Measurements from ENCODE around the gene PARP15.

PARP15 gene

GRCh38 chr3:122626515-122627180, 49.2 kb downstream of the PARP15 start:
- no peak overlapping the region for H3K27ac ChIP-seq (ENCODE audit: insufficient read depth in 1 of 2, low read depth in 1 of 2, low read length in 2 of 2, poor library complexity in 1 of 2, severe bottlenecking in 2 of 2)
- WGBS (ENCODE audit: insufficient coverage) = 97% methylated on average over 5 of the region's 6 CpGs
- no peaks in the 10 kb centered on the region for H3K9me3 ChIP-seq (ENCODE audit: control extremely low read depth in 1 of 5, control insufficient read depth in 4 of 5, insufficient read depth in 2 of 5, low read depth in 1 of 5, low read length in 4 of 5)
- DNase-seq = no peak
- no peaks in the 10 kb centered on the region for H3K4me1 ChIP-seq (ENCODE audit: control extremely low read depth in 1 of 4, control insufficient read depth in 4 of 4, insufficient read depth in 4 of 4, low read length in 3 of 4)
- ChIA-PET POLR2A (no interaction called here), CTCF (no interaction called here)
- no peaks in the 10 kb centered on the region for H3K27me3 ChIP-seq (replicated peaks in 2 of 5; ENCODE audit: control insufficient read depth in 4 of 5, insufficient read depth in 5 of 5, low read length in 4 of 5)
- H3K4me3 ChIP-seq (ENCODE audit: control insufficient read depth in 1 of 7, extremely low read depth in 1 of 7, insufficient read depth in 4 of 7, low read depth in 2 of 7, low read length in 6 of 7) = no peak overlapping the region
- H3K36me3 ChIP-seq (ENCODE audit: control insufficient read depth in 4 of 4, insufficient read depth in 4 of 4, low read length in 3 of 4) = peaks cover 4 to 18% (median 7%) of the 10 kb centered on the region in 4 experiments

GRCh38 chr3:122627301-122627700, 49.9 kb downstream of the PARP15 start:
- H3K4me1 ChIP-seq (ENCODE audit: control extremely low read depth in 1 of 4, control insufficient read depth in 4 of 4, insufficient read depth in 4 of 4, low read length in 3 of 4) = no peaks in the 10 kb centered on the region
- H3K27me3 ChIP-seq (replicated peaks in 2 of 5; ENCODE audit: control insufficient read depth in 4 of 5, insufficient read depth in 5 of 5, low read length in 4 of 5) = no peaks in the 10 kb centered on the region
- H3K9me3 ChIP-seq (ENCODE audit: control extremely low read depth in 1 of 5, control insufficient read depth in 4 of 5, insufficient read depth in 2 of 5, low read depth in 1 of 5, low read length in 4 of 5) = no peaks in the 10 kb centered on the region
- POLR2A ChIA-PET = no interaction called here
- no peak overlapping the region for H3K4me3 ChIP-seq (ENCODE audit: control insufficient read depth in 1 of 7, extremely low read depth in 1 of 7, insufficient read depth in 4 of 7, low read depth in 2 of 7, low read length in 6 of 7)
- CTCF ChIA-PET = no interaction called here
- peaks cover 4 to 14% (median 7%) of the 10 kb centered on the region in 4 experiments for H3K36me3 ChIP-seq (ENCODE audit: control insufficient read depth in 4 of 4, insufficient read depth in 4 of 4, low read length in 3 of 4)
- no peak overlapping the region for H3K27ac ChIP-seq (ENCODE audit: insufficient read depth in 1 of 2, low read depth in 1 of 2, low read length in 2 of 2, poor library complexity in 1 of 2, severe bottlenecking in 2 of 2)
- WGBS (ENCODE audit: insufficient coverage) = 100% methylated on average over 1 of the region's 1 CpG
- no peak for DNase-seq

DNA sequence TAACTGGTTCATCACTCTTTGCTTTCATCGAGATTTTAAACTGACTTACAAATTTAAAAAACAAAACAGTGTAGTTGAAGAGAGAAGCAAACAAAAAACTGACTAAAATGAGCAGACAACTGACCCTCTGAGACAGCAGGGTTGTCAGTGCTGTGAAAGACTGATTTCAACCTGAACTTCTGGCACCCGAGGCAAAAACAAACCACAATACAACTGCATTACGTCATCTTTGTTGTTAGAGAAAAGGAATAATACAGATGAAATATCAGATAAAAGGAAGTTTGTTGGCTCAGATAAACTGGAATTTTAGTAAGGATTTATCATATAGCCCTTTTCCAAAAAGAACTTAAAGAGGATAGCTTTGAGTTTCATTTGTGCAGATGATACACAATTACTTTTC, 51.1 kb downstream of the PARP15 start:
- Histone ChIP-seq H3K4me3 (ENCODE audit: control insufficient read depth in 1 of 7, extremely low read depth in 1 of 7, insufficient read depth in 4 of 7, low read depth in 2 of 7, low read length in 6 of 7) (no peak overlapping the region), H3K36me3 (ENCODE audit: control insufficient read depth in 4 of 4, insufficient read depth in 4 of 4, low read length in 3 of 4) (peaks cover 0 to 6% (median under 1%) of the 10 kb centered on the region in 4 experiments), H3K27me3 (replicated peaks in 2 of 5; ENCODE audit: control insufficient read depth in 4 of 5, insufficient read depth in 5 of 5, low read length in 4 of 5) (no peaks in the 10 kb centered on the region), H3K27ac (ENCODE audit: insufficient read depth in 1 of 2, low read depth in 1 of 2, low read length in 2 of 2, poor library complexity in 1 of 2, severe bottlenecking in 2 of 2) (no peak overlapping the region), H3K4me1 (ENCODE audit: control extremely low read depth in 1 of 4, control insufficient read depth in 4 of 4, insufficient read depth in 4 of 4, low read length in 3 of 4) (no peaks in the 10 kb centered on the region), H3K9me3 (ENCODE audit: control extremely low read depth in 1 of 5, control insufficient read depth in 4 of 5, insufficient read depth in 2 of 5, low read depth in 1 of 5, low read length in 4 of 5) (no peaks in the 10 kb centered on the region)
- CTCF ChIA-PET = interaction anchor here (1.1 kb wide), 1 partner anchor 12 kb away, joined by 3 read pairs; no protein-coding TSS in a partner anchor
- POLR2A ChIA-PET = no interaction called here
- WGBS (ENCODE audit: insufficient coverage) = no CpG with 5 or more reads among the region's 3 CpGs
- no peak for DNase-seq

DNA sequence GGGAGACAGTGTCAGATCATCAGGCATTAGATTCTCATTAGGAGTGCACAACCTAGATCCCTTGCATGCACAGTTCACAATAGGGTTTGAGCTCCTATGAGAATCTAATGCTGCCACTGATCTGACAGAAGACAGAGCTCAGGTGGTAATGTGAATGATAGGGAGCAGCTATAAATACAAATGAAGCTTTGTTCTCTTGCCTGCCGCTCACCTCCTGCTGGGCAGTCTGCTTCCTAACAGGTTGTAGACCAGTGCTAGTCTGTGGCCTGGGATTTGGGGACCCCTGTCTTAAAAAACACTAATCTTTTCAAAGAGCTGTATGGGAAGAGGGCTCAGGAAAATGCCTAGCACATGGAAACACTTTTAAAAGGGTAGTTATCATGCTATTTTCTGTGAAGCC, 52.3 kb downstream of the PARP15 start:
- no CpG with 5 or more reads among the region's 1 CpG for WGBS (ENCODE audit: insufficient coverage)
- H3K36me3 ChIP-seq (ENCODE audit: control insufficient read depth in 4 of 4, insufficient read depth in 4 of 4, low read length in 3 of 4) = peaks cover 0 to 3% (median under 1%) of the 10 kb centered on the region in 4 experiments
- no peaks in the 10 kb centered on the region for H3K4me1 ChIP-seq (ENCODE audit: control extremely low read depth in 1 of 4, control insufficient read depth in 4 of 4, insufficient read depth in 4 of 4, low read length in 3 of 4)
- H3K27ac ChIP-seq (ENCODE audit: insufficient read depth in 1 of 2, low read depth in 1 of 2, low read length in 2 of 2, poor library complexity in 1 of 2, severe bottlenecking in 2 of 2) = no peak overlapping the region
- H3K9me3 ChIP-seq (ENCODE audit: control extremely low read depth in 1 of 5, control insufficient read depth in 4 of 5, insufficient read depth in 2 of 5, low read depth in 1 of 5, low read length in 4 of 5) = no peaks in the 10 kb centered on the region
- no peak for DNase-seq
- no peaks in the 10 kb centered on the region for H3K27me3 ChIP-seq (replicated peaks in 2 of 5; ENCODE audit: control insufficient read depth in 4 of 5, insufficient read depth in 5 of 5, low read length in 4 of 5)
- CTCF ChIA-PET = interaction anchor here (0.6 kb wide), 1 partner anchor 85 kb away, joined by 6 read pairs; no protein-coding TSS in a partner anchor
- POLR2A ChIA-PET = no interaction called here
- no peak overlapping the region for H3K4me3 ChIP-seq (ENCODE audit: control insufficient read depth in 1 of 7, extremely low read depth in 1 of 7, insufficient read depth in 4 of 7, low read depth in 2 of 7, low read length in 6 of 7)

DNA sequence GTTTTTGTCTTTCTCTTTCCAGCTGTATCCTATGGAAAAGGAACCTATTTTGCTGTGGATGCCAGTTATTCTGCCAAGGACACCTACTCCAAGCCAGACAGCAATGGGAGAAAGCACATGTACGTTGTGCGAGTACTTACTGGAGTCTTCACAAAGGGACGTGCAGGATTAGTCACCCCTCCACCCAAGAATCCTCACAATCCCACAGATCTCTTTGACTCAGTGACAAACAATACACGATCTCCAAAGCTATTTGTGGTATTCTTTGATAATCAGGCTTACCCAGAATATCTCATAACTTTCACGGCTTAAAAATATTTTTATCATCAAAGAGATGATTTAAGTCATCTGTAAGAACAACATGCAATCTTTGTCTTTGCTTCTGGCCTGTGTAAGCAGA, 58.3 kb downstream of the PARP15 start:
- ChIA-PET POLR2A (no interaction called here), CTCF (no interaction called here)
- Histone ChIP-seq H3K27ac (ENCODE audit: insufficient read depth in 1 of 2, low read depth in 1 of 2, low read length in 2 of 2, poor library complexity in 1 of 2, severe bottlenecking in 2 of 2) (no peak overlapping the region), H3K4me1 (ENCODE audit: control extremely low read depth in 1 of 4, control insufficient read depth in 4 of 4, insufficient read depth in 4 of 4, low read length in 3 of 4) (no peaks in the 10 kb centered on the region), H3K4me3 (ENCODE audit: control insufficient read depth in 1 of 7, extremely low read depth in 1 of 7, insufficient read depth in 4 of 7, low read depth in 2 of 7, low read length in 6 of 7) (no peak overlapping the region), H3K36me3 (ENCODE audit: control insufficient read depth in 4 of 4, insufficient read depth in 4 of 4, low read length in 3 of 4) (peaks cover 0 to 12% (median 4%) of the 10 kb centered on the region in 4 experiments), H3K9me3 (ENCODE audit: control extremely low read depth in 1 of 5, control insufficient read depth in 4 of 5, insufficient read depth in 2 of 5, low read depth in 1 of 5, low read length in 4 of 5) (no peaks in the 10 kb centered on the region), H3K27me3 (replicated peaks in 2 of 5; ENCODE audit: control insufficient read depth in 4 of 5, insufficient read depth in 5 of 5, low read length in 4 of 5) (no peaks in the 10 kb centered on the region)
- DNase-seq = no peak
- WGBS (ENCODE audit: insufficient coverage) = 100% methylated on average over 4 of the region's 5 CpGs

- Histone ChIP-seq H3K4me3 (ENCODE audit: control insufficient read depth in 1 of 7, extremely low read depth in 1 of 7, insufficient read depth in 4 of 7, low read depth in 2 of 7, low read length in 6 of 7) (no peak overlapping the region), H3K4me1 (ENCODE audit: control extremely low read depth in 1 of 4, control insufficient read depth in 4 of 4, insufficient read depth in 4 of 4, low read length in 3 of 4) (no peaks in the 10 kb centered on the region), H3K27ac (ENCODE audit: insufficient read depth in 1 of 2, low read depth in 1 of 2, low read length in 2 of 2, poor library complexity in 1 of 2, severe bottlenecking in 2 of 2) (no peak overlapping the region), H3K27me3 (replicated peaks in 2 of 5; ENCODE audit: control insufficient read depth in 4 of 5, insufficient read depth in 5 of 5, low read length in 4 of 5) (no peaks in the 10 kb centered on the region), H3K9me3 (ENCODE audit: control extremely low read depth in 1 of 5, control insufficient read depth in 4 of 5, insufficient read depth in 2 of 5, low read depth in 1 of 5, low read length in 4 of 5) (no peaks in the 10 kb centered on the region), H3K36me3 (ENCODE audit: control insufficient read depth in 4 of 4, insufficient read depth in 4 of 4, low read length in 3 of 4) (peaks cover 0 to 12% (median 4%) of the 10 kb centered on the region in 4 experiments)
- DNase-seq = no peak
- ChIA-PET CTCF (interaction anchor here (1.1 kb wide), 1 partner anchor 15 kb away, joined by 3 read pairs; no protein-coding TSS in a partner anchor), POLR2A (no interaction called here)
- 94% methylated on average over 3 of the region's 3 CpGs for WGBS (ENCODE audit: insufficient coverage)
Measured at GRCh38 chr3:122636697-122637096, 59.2 kb downstream of the PARP15 start.

DNA sequence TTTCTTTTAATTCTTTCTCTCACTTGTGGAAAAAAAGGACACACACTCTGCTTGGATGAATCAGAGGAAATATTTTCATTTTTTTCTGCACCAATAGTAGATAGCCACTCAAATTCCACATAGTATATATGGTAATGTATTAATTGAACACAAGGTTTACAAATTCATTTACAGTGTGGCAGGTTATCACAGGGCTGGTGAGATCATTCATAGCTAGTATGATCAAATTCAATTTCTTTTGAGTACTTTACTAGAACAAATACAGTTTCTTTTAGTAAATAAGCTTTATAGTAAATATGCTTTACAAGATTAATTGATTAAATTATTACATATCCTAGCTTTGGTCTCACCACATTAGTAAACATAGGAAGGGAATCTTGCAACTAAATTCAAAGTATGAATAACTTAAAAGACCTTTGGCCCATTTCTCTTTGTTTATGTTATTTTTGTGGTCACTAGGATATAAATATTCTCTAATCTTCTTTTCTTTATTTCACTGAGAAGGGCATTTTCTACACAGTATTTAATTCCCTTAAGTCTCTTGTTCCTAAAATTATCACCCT, 63.1 kb downstream of the PARP15 start:
- Histone ChIP-seq H3K9me3 (ENCODE audit: control extremely low read depth in 1 of 5, control insufficient read depth in 4 of 5, insufficient read depth in 2 of 5, low read depth in 1 of 5, low read length in 4 of 5) (no peaks in the 10 kb centered on the region), H3K27me3 (replicated peaks in 2 of 5; ENCODE audit: control insufficient read depth in 4 of 5, insufficient read depth in 5 of 5, low read length in 4 of 5) (no peaks in the 10 kb centered on the region), H3K27ac (ENCODE audit: insufficient read depth in 1 of 2, low read depth in 1 of 2, low read length in 2 of 2, poor library complexity in 1 of 2, severe bottlenecking in 2 of 2) (no peak overlapping the region), H3K36me3 (ENCODE audit: control insufficient read depth in 4 of 4, insufficient read depth in 4 of 4, low read length in 3 of 4) (peaks cover 0 to 6% (median 3%) of the 10 kb centered on the region in 4 experiments), H3K4me1 (ENCODE audit: control extremely low read depth in 1 of 4, control insufficient read depth in 4 of 4, insufficient read depth in 4 of 4, low read length in 3 of 4) (peaks cover 0 to 5% (median 2%) of the 10 kb centered on the region in 4 experiments), H3K4me3 (ENCODE audit: control insufficient read depth in 1 of 7, extremely low read depth in 1 of 7, insufficient read depth in 4 of 7, low read depth in 2 of 7, low read length in 6 of 7) (no peak overlapping the region)
- CTCF ChIA-PET = interaction anchor here (1.3 to 1.5 kb wide), 2 partner anchors 9 to 12 kb away, joined by 3 to 6 read pairs; no protein-coding TSS in a partner anchor
- POLR2A ChIA-PET = no interaction called here
- no peak for DNase-seq
